Tibial artery (tissue), 4 donors: Measurements from ENCODE around the gene PDE4B.

Experiments
- DNase-seq, 2 donors: peaks; one replicate each; pipeline ENCODE4 v3.0.0-alpha.2; 2019
- H3K27ac ChIP-seq, 2 donors: fragments of 200-600 bp; sonication (generic) in 1 of 2; 1 replicate in 1 of 2; 2 replicates in 1 of 2; pipeline ENCODE4 v1.5.1; 2018 to 2019; ENCODE audit warnings: mild to moderate bottlenecking in 1 of 2
- H3K27me3 ChIP-seq, 2 donors: fragments of 200-600 bp; sonication (generic) in 1 of 2; one replicate each; pipeline versions ENCODE4 v1.5.1 to v1.6.0; 2016 to 2019
- H3K36me3 ChIP-seq, 3 donors: fragments of 200-600 bp; sonication (generic) in 2 of 3; one replicate each; pipeline ENCODE4 v1.5.1; 2016 to 2019; ENCODE audit warnings: mild to moderate bottlenecking in 2 of 3
- H3K4me1 ChIP-seq, 4 donors: fragments of 200-600 bp; sonication (generic) in 2 of 4; 1 replicate in 3 of 4; 2 replicates in 1 of 4; pipeline ENCODE4 v1.5.1; 2016 to 2019
- H3K4me3 ChIP-seq, 2 donors: fragments of 200-600 bp; sonication (generic) in 1 of 2; 1 replicate in 1 of 2; 2 replicates in 1 of 2; pipeline ENCODE4 v1.5.1; 2018 to 2019; ENCODE audit warnings: mild to moderate bottlenecking in 2 of 2
- H3K9me3 ChIP-seq, 3 donors: fragments of 200-600 bp; sonication (generic) in 1 of 3; one replicate each; pipeline ENCODE4 v1.5.1; 2016 to 2019
- CTCF ChIP-seq, 2 experiments: fragments of 200-600 bp in 1 of 2; fragments of 450-650 bp in 1 of 2; IDR thresholded peaks; one replicate each; pipeline ENCODE4 v1.5.1; 2017 to 2019; ENCODE audit warnings: antibody characterized with exemption in 2 of 2, mild to moderate bottlenecking in 1 of 2, moderate library complexity in 1 of 2
- intact Hi-C: fragments of 100-400 bp; cut with DNase I; formaldehyde crosslinking; loops from one replicate; pipeline ENCODE4 v1.15.0; 2023; ENCODE audit warnings: low total_unique reads

The PDE4B gene

DNA sequence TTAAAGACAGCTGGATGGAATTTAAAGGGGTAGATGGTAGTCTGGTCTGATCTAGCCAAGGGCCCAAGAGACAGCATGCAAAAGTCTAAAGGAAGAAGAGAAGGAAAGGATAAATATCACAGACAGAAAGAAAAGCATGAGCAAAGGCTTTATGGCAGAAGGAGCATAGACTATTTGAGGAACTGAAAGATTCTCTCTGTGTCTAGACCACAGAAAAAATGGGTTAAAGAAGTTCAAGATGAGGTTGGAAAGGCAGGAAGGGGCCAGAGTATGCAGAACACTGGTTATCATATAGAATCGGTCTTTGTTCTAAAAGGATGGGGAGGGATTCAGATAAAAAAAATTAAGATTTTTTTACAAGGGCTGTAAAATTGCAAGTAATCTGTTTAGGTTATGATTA, 604.5 kb downstream of the PDE4B start:
- H3K4me3 ChIP-seq: no peak overlapping the region
- no peak overlapping the region for H3K27ac ChIP-seq
- DNase-seq: no peak
- intact Hi-C loops: no loop called here
- no peaks in the 10 kb centered on the region for H3K36me3 ChIP-seq
- H3K27me3 ChIP-seq: no peaks in the 10 kb centered on the region
- no peaks in the 10 kb centered on the region for H3K9me3 ChIP-seq
- H3K4me1 ChIP-seq: peaks cover 0 to 18% (median 9%) of the 10 kb centered on the region in 4 donors
- TF ChIP-seq CTCF (IDR thresholded peaks at IDR 0.05): no peak

GRCh38 chr1:66399888-66400529, 607.3 kb downstream of the PDE4B start:
- peaks cover 0 to 39% (median 20%) of the 10 kb centered on the region in 4 donors for H3K4me1 ChIP-seq
- no peak overlapping the region for H3K4me3 ChIP-seq
- intact Hi-C loops: no loop called here
- H3K27ac ChIP-seq: no peak overlapping the region
- H3K9me3 ChIP-seq: no peaks in the 10 kb centered on the region
- no peaks in the 10 kb centered on the region for H3K36me3 ChIP-seq
- no peak for TF ChIP-seq CTCF (IDR thresholded peaks at IDR 0.05)
- DNase-seq: no peak
- H3K27me3 ChIP-seq: no peaks in the 10 kb centered on the region

DNA sequence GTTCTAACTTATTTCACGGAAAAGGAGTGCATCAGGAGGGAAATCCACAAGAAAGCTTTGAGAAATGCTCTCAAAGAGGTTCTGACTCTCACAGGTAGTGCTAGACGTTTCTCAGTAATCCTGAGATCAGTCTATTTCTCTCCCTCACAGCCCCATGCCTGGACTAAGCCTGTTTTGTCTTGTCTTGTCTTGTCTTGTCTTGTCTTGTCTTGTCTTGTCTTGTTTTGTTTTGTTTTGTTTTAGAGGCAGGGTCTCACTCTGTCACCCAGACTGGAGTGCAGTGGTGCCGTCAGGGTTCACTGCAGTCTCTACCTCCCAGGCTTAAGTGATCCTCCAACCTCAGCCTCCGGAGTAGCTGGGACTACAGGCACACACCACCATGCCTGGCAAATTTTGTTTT, 608.0 kb downstream of the PDE4B start:
- no peak overlapping the region for H3K4me3 ChIP-seq
- no peaks in the 10 kb centered on the region for H3K36me3 ChIP-seq
- no peak overlapping the region for H3K27ac ChIP-seq
- H3K27me3 ChIP-seq: no peaks in the 10 kb centered on the region
- TF ChIP-seq CTCF (IDR thresholded peaks at IDR 0.05): no peak
- H3K4me1 ChIP-seq: peaks cover 0 to 33% (median 16%) of the 10 kb centered on the region in 4 donors
- H3K9me3 ChIP-seq: no peaks in the 10 kb centered on the region
- DNase-seq: no peak
- intact Hi-C loops: no loop called here

- no peak overlapping the region for H3K4me3 ChIP-seq
- TF ChIP-seq CTCF (IDR thresholded peaks at IDR 0.05): no peak
- H3K27ac ChIP-seq: no peak overlapping the region
- peaks cover 0 to 29% (median 15%) of the 10 kb centered on the region in 4 donors for H3K4me1 ChIP-seq
- no peaks in the 10 kb centered on the region for H3K27me3 ChIP-seq
- intact Hi-C loops: no loop called here
- H3K36me3 ChIP-seq: no peaks in the 10 kb centered on the region
- H3K9me3 ChIP-seq: no peaks in the 10 kb centered on the region
- DNase-seq: no peak
These were observed 608.5 kb downstream of the PDE4B start for GRCh38 chr1:66401244-66401643.

DNA sequence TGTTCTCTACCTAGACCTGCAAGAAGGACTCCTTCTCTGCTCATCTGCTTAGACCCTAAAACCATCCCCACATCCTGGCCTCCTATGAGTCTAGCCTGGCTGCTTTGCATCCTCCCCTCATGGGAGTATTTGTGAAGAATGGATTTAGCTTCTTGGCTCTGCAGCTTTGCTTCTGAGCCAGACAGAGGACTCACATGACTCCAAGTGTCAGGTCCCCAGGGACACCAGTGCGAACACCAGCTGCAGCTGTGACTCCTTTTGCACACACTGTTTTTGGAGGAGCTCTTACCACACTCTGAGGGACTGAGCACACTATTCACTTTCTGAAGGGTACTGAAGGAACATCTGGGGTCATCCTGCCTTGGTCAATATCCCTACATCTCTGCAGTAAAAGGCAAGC, 609.5 kb downstream of the PDE4B start:
- H3K27me3 ChIP-seq: no peaks in the 10 kb centered on the region
- no peaks in the 10 kb centered on the region for H3K36me3 ChIP-seq
- peak overlapping the region; percentile 55 to 66 for H3K27ac ChIP-seq
- DNase-seq: peak; percentile 77 to 94
- TF ChIP-seq CTCF (IDR thresholded peaks at IDR 0.05): no peak
- no peak overlapping the region for H3K4me3 ChIP-seq
- H3K9me3 ChIP-seq: no peaks in the 10 kb centered on the region
- intact Hi-C loops: no loop called here
- H3K4me1 ChIP-seq: peaks cover 0 to 29% (median 15%) of the 10 kb centered on the region in 4 donors
